GM18909 (cell line): ENCODE measurements around the gene CMIP.
"Not testable (repeated sequence)": the region's sequence is repeated elsewhere in the genome, so short reads cannot be mapped to it uniquely, and the experiment has no call there.

Experiments
- ATAC-seq: cut with Tn5 transposase; IDR thresholded peaks from one replicate; pipeline ENCODE4 v1.9.1; 2021; ENCODE audit warnings: mild to moderate bottlenecking; ENCODE audit not compliant: unreplicated experiment, poor library complexity

CMIP gene

GRCh38 chr16:81687131-81687456 is 242.5 kb downstream of the CMIP start:
- no peak for ATAC-seq

- ATAC-seq, result no peak
Measured at GRCh38 chr16:81688182-81688581, 243.6 kb downstream of the CMIP start.

GRCh38 chr16:81688839-81689238 is 244.2 kb downstream of the CMIP start:
- not testable (repeated sequence) for ATAC-seq

- no peak for ATAC-seq
Measured at GRCh38 chr16:81692021-81692420, 247.4 kb downstream of the CMIP start.

GRCh38 chr16:81692571-81692970 is 248.0 kb downstream of the CMIP start:
- no peak for ATAC-seq

- ATAC-seq, result no peak
Measured at GRCh38 chr16:81693041-81693743, 248.6 kb downstream of the CMIP start.

GRCh38 chr16:81693744-81694303 is 249.2 kb downstream of the CMIP start:
- ATAC-seq, result no peak

GRCh38 chr16:81694494-81695280 is 250.1 kb downstream of the CMIP start:
- ATAC-seq, result no peak

GRCh38 chr16:81695321-81696165 is 250.9 kb downstream of the CMIP start:
- ATAC-seq, result no peak

- ATAC-seq, result no peak
Measured at GRCh38 chr16:81696166-81696960, 251.8 kb downstream of the CMIP start.

GRCh38 chr16:81696961-81697615 is 252.5 kb downstream of the CMIP start:
- no peak for ATAC-seq

- no peak for ATAC-seq
Measured at GRCh38 chr16:81697616-81698309, 253.2 kb downstream of the CMIP start.

- ATAC-seq, result no peak
Measured at GRCh38 chr16:81698310-81698641, 253.7 kb downstream of the CMIP start.

- no peak for ATAC-seq
Measured at GRCh38 chr16:81699596-81699995, 255.0 kb downstream of the CMIP start.

- ATAC-seq, result no peak
Measured at GRCh38 chr16:81700071-81700779, 255.6 kb downstream of the CMIP start.

- ATAC-seq, result no peak
Measured at GRCh38 chr16:81700780-81701165, 256.2 kb downstream of the CMIP start.

GRCh38 chr16:81701296-81701970 is 256.8 kb downstream of the CMIP start:
- ATAC-seq, result no peak

- no peak for ATAC-seq
Measured at GRCh38 chr16:81702506-81702905, 257.9 kb downstream of the CMIP start.
